Measurements from ENCODE around the gene MEGF6. TPM values are rescaled to one million over a fixed set of nuclear protein-coding genes. Genes with fewer than 3 reads are reported as not detected.

Gene MEGF6
- total RNA-seq, 6 experiments from 2014 or later: 2.2 to 9.6 (median 4.4) TPM

GRCh38 chr1:3602375-3602774, 8.9 kb downstream of the MEGF6 start:
- WGBS (ENCODE audit: insufficient coverage, low coverage, low lambda C conversion rate, missing lambda C conversion rate): 20% methylated on average over 1 of the region's 21 CpGs
- no peaks in the 10 kb centered on the region for H3K4me1 ChIP-seq
- no peaks in the 10 kb centered on the region for H3K9me3 ChIP-seq
- H3K27ac ChIP-seq: no peak overlapping the region
- intact Hi-C loops (cut with DNase I): no loop called here
- DNase-seq: no peak
- no peak for TF ChIP-seq POLR2A (IDR thresholded peaks at IDR 0.05)
- TF ChIP-seq, protein P1, sequence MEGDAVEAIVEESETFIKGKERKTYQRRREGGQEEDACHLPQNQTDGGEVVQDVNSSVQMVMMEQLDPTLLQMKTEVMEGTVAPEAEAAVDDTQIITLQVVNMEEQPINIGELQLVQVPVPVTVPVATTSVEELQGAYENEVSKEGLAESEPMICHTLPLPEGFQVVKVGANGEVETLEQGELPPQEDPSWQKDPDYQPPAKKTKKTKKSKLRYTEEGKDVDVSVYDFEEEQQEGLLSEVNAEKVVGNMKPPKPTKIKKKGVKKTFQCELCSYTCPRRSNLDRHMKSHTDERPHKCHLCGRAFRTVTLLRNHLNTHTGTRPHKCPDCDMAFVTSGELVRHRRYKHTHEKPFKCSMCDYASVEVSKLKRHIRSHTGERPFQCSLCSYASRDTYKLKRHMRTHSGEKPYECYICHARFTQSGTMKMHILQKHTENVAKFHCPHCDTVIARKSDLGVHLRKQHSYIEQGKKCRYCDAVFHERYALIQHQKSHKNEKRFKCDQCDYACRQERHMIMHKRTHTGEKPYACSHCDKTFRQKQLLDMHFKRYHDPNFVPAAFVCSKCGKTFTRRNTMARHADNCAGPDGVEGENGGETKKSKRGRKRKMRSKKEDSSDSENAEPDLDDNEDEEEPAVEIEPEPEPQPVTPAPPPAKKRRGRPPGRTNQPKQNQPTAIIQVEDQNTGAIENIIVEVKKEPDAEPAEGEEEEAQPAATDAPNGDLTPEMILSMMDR (IDR thresholded peaks at IDR 0.05): no peak
- H3K27me3 ChIP-seq: no peaks in the 10 kb centered on the region
- ATAC-seq: no peak
- H3K36me3 ChIP-seq: no peaks in the 10 kb centered on the region
- no peak overlapping the region for H3K4me3 ChIP-seq

- intact Hi-C loops (cut with DNase I): no loop called here
- H3K27me3 ChIP-seq: no peaks in the 10 kb centered on the region
- TF ChIP-seq, protein P1 (IDR thresholded peaks at IDR 0.05): no peak
- no peak for TF ChIP-seq POLR2A (IDR thresholded peaks at IDR 0.05)
- no peaks in the 10 kb centered on the region for H3K9me3 ChIP-seq
- ATAC-seq (no peak), DNase-seq (no peak)
- no peaks in the 10 kb centered on the region for H3K4me1 ChIP-seq
- no peak overlapping the region for H3K27ac ChIP-seq
- WGBS (ENCODE audit: insufficient coverage, low coverage, low lambda C conversion rate, missing lambda C conversion rate): 61% methylated on average over 11 of the region's 16 CpGs
- no peaks in the 10 kb centered on the region for H3K36me3 ChIP-seq
- no peak overlapping the region for H3K4me3 ChIP-seq
Observed at GRCh38 chr1:3601743-3602142, 9.6 kb downstream of the MEGF6 start.

GRCh38 chr1:3600354-3600753, 11.0 kb downstream of the MEGF6 start:
- no peaks in the 10 kb centered on the region for H3K36me3 ChIP-seq
- intact Hi-C loops (cut with DNase I): no loop called here
- DNase-seq (no peak), ATAC-seq (no peak)
- no peak for TF ChIP-seq POLR2A (IDR thresholded peaks at IDR 0.05)
- TF ChIP-seq, protein P1 (IDR thresholded peaks at IDR 0.05): no peak
- 79% methylated on average over 7 of the region's 10 CpGs for WGBS (ENCODE audit: insufficient coverage, low coverage, low lambda C conversion rate, missing lambda C conversion rate)
- H3K27me3 ChIP-seq: no peaks in the 10 kb centered on the region
- no peak overlapping the region for H3K4me3 ChIP-seq
- no peaks in the 10 kb centered on the region for H3K9me3 ChIP-seq
- H3K27ac ChIP-seq: no peak overlapping the region
- no peaks in the 10 kb centered on the region for H3K4me1 ChIP-seq

DNA sequence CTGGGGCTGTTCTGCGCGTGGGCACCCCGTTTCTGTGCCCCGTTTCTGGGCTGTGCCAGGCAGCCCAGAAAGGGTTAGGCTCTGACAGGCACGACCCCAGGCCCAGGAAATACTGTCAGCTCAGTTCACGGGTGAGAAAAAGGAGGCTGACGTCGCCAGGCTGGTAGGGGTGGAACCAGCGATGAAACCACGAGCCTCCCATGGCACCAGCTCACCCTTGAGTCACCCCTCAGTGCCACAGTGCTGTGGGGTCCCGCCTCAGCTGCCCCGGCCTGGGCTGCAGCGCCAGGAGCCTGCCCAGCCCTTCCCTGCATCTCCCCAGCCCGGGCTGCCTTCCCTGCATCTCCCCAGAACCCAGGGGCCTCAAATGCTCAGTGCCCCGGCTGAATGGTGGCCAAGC, 11.5 kb downstream of the MEGF6 start:
- no peak overlapping the region for H3K27ac ChIP-seq
- no peaks in the 10 kb centered on the region for H3K36me3 ChIP-seq
- no peak for DNase-seq
- no CpG with 5 or more reads among the region's 15 CpGs for WGBS (ENCODE audit: insufficient coverage, low coverage, low lambda C conversion rate, missing lambda C conversion rate)
- no peaks in the 10 kb centered on the region for H3K9me3 ChIP-seq
- no peaks in the 10 kb centered on the region for H3K4me1 ChIP-seq
- H3K4me3 ChIP-seq: no peak overlapping the region
- ATAC-seq: no peak
- H3K27me3 ChIP-seq: no peaks in the 10 kb centered on the region
- intact Hi-C loops (cut with DNase I): no loop called here
- TF ChIP-seq, protein P1 (IDR thresholded peaks at IDR 0.05): no peak
- TF ChIP-seq POLR2A (IDR thresholded peaks at IDR 0.05): no peak

DNA sequence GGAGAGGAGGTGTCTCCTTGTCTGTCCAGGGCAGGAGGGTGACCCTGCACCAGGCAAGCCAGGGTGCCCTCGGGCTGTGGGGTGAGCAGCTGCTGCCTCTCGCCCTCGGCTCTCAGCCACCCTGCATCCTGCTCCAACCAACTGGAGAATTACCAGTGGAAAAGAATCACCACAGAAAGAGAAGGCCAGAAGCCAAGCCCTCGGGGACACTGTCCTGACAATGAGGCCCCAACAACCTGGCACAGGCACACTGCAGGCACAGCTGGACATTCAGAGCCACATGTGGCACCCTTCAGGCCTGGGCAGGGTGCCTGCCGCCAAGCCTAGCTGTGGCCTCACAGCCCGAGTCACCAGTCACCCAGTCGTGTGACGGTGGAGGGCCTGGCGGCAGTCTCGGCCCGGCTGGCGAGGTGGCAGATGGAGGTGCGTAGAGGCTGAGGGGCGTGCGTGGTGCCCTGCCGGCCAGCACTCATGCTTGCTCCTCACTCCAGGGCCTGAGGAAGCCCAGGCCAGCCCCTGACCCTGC, 12.0 kb downstream of the MEGF6 start:
- Histone ChIP-seq H3K4me1 (no peaks in the 10 kb centered on the region), H3K36me3 (no peaks in the 10 kb centered on the region), H3K9me3 (no peaks in the 10 kb centered on the region), H3K4me3 (no peak overlapping the region), H3K27ac (no peak overlapping the region), H3K27me3 (no peaks in the 10 kb centered on the region)
- 72% methylated on average over 5 of the region's 16 CpGs for WGBS (ENCODE audit: insufficient coverage, low coverage, low lambda C conversion rate, missing lambda C conversion rate)
- no peak for TF ChIP-seq POLR2A (IDR thresholded peaks at IDR 0.05)
- TF ChIP-seq, protein P1 (IDR thresholded peaks at IDR 0.05): no peak
- ATAC-seq: no peak
- DNase-seq: no peak
- intact Hi-C loops (cut with DNase I): no loop called here

All from right lobe of liver (tissue), 6 donors.